ENCODE results near the gene CELSR1.
"Not testable (repeated sequence)": the region's sequence is repeated elsewhere in the genome, so short reads cannot be mapped to it uniquely, and the experiment has no call there.

Gene CELSR1

GRCh38 chr22:46476547-46476941, 60.9 kb downstream of the CELSR1 start:
- no peak for DNase-seq

- no peak for DNase-seq
Measured at GRCh38 chr22:46473896-46474557, 63.4 kb downstream of the CELSR1 start.

DNA sequence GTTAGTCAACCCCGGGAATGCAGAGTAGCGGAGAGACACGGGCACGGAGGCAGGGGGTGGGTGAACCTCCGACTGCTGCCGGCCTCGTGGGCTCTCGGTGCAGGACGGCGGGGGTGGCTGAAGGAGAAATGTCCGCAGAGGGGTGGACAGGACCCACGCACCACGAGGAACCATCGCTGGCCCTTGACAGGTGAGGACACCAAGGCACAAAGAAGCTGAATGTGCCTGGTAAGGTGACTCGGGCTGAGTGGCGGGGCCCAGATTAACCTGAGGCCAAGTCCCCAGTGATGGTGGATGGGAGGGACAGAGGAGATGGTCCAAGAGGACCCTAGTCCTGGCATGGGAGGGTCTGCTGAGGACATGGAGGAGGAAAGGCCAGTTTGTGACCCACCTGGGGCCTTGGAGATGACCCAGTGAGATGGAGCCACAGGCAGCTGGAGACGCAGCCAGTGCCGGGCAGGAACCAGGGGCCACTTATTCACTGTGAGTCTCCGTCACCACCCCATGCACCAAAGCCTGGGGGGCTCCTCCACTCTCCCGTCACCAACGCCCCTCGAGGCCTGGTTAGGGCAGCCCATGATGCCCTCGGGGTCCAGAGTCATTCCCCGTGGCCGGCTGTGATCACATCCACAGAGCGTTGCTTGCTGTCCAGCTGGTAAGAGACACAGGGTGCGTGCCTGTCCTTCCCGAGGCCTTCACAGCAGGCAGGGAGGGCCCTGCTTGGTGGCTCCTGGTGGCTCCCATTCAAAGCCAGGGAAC, 64.2 kb downstream of the CELSR1 start:
- DNase-seq: no peak

DNA sequence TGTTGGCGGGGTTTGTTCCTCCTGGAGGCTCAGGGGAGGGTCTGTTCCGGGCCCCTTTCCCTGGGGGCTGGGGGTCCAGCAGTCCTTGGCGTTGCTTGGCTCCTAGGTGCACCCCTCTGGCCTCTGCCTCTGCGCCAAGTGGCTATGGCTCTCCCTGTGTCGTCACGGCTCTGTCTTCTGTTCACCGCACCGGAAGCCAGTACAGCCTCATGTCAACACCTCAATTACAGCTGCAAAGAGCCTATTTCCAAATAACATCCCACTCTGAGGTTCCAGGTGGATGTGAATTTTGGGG, 64.8 kb downstream of the CELSR1 start:
- no peak for DNase-seq

DNA sequence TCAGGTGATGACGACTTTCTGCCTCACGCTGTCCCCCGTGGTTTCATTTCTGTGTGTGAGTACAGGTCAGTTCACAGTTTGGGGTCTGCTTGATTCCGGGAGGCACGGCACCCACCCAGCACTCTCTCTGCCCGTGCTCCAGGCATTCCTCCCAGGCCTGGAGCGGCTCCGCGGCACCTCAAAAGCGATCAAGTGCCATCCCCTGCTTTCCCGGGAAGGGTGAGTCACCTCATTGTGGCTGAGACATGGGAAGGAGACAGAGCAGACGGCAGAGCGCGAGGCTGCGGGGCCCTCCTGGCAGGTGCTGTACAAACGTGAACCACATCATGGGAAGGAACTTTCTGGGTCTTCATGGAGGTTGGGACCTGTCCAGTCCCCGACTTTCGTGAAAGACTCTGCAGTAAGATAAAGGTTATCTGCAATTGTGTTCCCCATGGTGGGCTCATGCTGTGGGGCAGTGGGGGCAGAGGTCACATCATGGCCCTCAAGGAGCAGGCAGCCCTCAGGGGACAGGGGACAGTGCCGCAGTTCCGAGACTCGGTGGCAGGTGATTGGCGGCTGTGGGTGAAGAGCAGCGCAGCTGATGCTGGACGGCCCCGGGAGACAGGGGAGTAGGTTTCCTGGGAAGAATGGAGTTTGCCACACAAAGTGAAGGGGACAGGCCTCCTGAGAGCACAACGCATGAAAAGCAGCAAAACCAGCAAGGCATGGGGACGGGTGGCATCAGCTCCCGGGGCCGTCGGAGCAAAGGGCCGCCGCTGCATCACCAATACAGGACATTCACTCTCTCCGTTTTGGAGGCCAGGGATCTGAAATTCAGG, 65.3 kb downstream of the CELSR1 start:
- DNase-seq: no peak

- DNase-seq: not testable (repeated sequence)
Measured at GRCh38 chr22:46471330-46471729, 66.1 kb downstream of the CELSR1 start.

- no peak for DNase-seq
Measured at GRCh38 chr22:46469711-46470110, 67.7 kb downstream of the CELSR1 start.

DNA sequence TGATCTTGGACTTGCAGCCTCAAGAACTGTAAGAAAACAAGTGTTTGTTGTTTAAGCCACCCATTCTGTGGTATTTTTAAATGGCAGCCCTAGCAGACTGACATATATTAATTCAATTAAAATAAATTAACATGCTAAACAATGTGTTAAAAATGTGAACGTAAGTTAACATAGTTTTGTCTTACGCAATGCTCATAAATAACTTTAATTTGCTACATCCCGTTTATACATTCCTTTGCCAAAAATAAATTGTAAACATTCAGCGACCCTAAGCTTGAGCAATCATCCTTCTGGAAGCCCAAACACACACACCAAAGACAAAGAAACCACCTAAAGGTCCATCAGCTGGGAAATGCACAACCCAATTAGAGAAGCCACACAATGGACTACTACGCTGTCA, 70.4 kb downstream of the CELSR1 start:
- DNase-seq: no peak

GRCh38 chr22:46466255-46466676, 71.2 kb downstream of the CELSR1 start:
- no peak for DNase-seq

- no peak for DNase-seq
Measured at GRCh38 chr22:46465793-46466192, 71.6 kb downstream of the CELSR1 start.

- no peak for DNase-seq
Measured at GRCh38 chr22:46465345-46465720, 72.1 kb downstream of the CELSR1 start.

- DNase-seq: no peak
Measured at GRCh38 chr22:46464701-46465344, 72.6 kb downstream of the CELSR1 start.

- DNase-seq: no peak
Measured at GRCh38 chr22:46464296-46464695, 73.1 kb downstream of the CELSR1 start.

- DNase-seq: no peak
Measured at GRCh38 chr22:46463435-46464227, 73.8 kb downstream of the CELSR1 start.

DNA sequence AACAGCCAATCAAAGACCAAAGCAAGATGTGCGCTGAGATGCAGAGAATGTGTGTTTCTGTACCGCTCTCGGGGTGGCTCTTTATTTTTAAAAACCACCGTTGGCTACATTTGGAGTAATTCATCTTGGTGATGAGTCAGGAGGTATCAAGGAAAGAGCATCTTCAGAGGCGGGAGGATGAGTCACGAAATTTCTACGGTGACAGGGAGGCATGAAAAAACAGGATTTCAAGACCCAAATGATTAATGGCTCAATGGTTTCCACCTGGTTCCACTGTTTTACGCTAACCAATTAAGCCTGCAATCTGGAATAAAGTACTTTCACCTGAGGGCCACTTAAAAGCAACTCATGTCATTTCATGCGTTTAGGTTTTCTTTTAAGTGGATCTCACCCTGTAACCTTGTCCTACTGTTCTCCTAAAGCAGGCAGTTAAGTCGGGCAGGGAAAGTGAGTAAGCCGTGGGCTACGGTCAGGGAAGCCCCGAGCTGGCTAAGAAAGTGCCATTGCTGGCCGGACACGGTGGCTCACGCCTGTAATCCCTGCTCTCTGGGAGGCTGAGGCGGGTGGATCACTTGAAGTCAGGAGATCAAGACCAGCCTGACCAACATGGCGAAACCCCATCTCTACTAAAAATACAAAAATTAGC, 74.6 kb downstream of the CELSR1 start:
- no peak for DNase-seq

DNA sequence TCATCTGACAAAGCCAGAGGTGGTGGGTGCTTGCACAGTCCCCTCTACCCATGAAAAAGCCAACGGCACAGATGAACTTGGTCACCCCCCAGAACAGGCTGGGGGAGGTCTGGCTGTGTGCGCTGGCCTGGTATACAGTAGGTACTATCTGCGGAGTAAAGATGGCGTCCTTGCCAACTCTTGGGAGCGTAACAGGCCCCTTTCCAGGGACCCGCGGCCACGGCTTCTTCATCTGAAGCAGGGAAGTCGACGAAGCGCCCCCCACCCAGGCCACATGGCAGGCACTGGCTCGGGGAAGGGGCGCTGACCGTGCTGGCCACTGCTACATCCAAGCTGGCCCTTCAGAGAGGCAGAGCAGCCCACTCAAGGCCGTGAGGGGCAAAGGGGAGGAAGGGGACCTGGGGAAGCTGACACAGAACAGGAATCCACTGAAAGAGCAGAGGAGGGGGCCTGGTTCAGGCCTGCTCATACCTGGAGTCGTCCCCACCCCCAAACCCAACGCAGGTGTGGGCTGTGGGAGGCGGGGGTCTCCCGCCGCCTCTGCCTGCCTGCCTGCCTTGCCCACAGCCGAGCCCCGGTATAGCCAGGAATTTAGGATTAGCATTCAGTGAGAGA, 75.7 kb downstream of the CELSR1 start:
- DNase-seq: no peak

GRCh38 chr22:46460857-46461256, 76.6 kb downstream of the CELSR1 start:
- no peak for DNase-seq

- no peak for DNase-seq
Measured at GRCh38 chr22:46459347-46460065, 77.9 kb downstream of the CELSR1 start.

DNA sequence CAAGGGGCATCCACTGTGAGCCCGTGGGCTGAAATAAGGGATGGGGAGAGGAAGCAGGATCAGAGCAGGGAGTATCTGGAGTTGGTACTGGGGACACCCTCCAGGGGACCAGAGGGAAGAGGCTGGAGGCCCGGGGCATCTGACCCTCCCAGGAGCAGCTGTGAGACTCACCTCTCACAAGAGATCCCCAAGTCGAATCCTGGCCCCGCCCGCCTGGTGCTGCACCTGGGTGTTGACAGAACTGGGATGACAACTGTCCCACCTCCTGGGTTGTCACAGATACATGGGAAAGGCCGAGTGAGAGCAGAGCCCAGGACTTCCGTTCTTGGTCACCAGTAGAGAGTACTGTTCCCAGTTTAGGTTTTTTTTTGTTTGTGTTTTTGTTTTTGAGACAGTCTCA, 78.9 kb downstream of the CELSR1 start:
- no peak for DNase-seq

DNA sequence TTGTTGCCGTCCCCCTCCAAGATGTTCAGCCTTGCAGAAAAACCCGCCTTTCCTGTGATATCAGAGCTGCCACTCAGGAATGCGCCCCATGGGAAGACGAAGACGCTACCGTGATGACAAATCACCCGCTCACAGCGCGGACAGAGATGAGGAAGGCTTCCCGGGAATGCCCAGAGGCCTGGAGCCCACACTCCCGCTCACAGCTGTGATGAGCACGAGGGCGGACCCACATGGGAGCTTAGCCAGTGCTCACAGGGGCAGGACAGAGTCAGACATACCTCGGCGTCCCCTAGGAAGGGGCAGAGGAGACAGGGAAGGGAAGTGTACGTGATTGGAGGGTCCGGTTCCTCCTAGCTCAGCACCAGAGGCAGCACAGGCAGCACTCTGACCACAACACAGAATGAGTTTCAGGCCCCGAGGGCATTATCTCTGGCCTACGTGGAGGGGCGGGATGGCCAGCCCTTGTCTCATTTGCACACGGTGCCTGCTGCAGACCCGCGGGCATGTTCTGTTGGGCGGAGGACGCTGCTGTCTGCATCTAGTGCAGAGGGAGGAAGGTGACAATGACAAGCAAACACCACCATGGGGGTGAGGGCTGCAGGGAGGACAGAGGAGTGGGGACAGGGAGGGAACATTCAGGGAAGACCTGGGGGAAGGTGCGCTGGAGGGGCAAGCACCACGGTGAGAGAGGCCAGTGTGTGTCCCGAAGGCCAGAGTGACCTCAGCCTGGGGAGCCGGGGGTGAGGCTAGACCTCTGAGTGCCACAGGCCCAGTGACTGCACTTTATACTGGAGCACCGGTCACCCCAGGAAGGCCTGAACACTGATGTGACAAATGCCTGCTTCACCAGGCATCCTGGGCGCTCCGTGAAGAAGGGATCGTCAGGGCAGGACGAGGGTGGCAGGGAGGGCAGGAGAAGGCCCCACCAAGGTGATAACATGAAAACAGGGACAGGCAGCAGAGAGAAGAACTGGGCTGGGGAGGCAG, 79.6 kb downstream of the CELSR1 start:
- peak; percentile 70 for DNase-seq

All from retina (tissue), 1 donor.